ENCODE data around the gene MBD3. TPM values are rescaled to one million over a fixed set of nuclear protein-coding genes. Genes with fewer than 3 reads are reported as not detected.
A peak's percentile ranks its signal among the peaks of the same experiment; 100 is the strongest.
"Not testable (repeated sequence)": the region's sequence is repeated elsewhere in the genome, so short reads cannot be mapped to it uniquely, and the experiment has no call there.

The MBD3 gene
- total and polyA plus RNA-seq, 2 experiments from 2014 or later = 66.6 to 84.5 TPM

GRCh38 chr19:1538978-1539377, 53.7 kb downstream of the MBD3 start:
- DNase-seq (ENCODE audit: low spot score) = peak; percentile 6
- H3K4me2 ChIP-seq = peak overlapping the region; percentile 38
- H3K9me3 ChIP-seq (ENCODE audit: low read depth) = no peaks in the 10 kb centered on the region
- no peaks in the 10 kb centered on the region for H4K20me1 ChIP-seq (ENCODE audit: insufficient read depth, poor library complexity, severe bottlenecking)
- no peak overlapping the region for H3K27ac ChIP-seq
- H2AFZ ChIP-seq = no peak overlapping the region
- WGBS (ENCODE audit: low lambda C conversion rate, missing lambda C conversion rate) = 44% methylated on average over 14 of the region's 15 CpGs
- TF ChIP-seq CTCF (IDR thresholded peaks at IDR 0.05; ENCODE audit: poor library complexity) (no peak), EZH2 (IDR thresholded peaks at IDR 0.05; ENCODE audit: borderline replicate concordance) (no peak), EZH2phosphoT487 (IDR thresholded peaks at IDR 0.05; ENCODE audit: low read depth, severe bottlenecking, unreplicated experiment) (no peak)
- H3K36me3 ChIP-seq (replicated peaks; ENCODE audit: insufficient read depth, low read depth) = no peaks in the 10 kb centered on the region
- peaks cover 9% of the 10 kb centered on the region for H3K4me1 ChIP-seq (ENCODE audit: insufficient read depth)
- no peak overlapping the region for H3K4me3 ChIP-seq
- H3K79me2 ChIP-seq = no peaks in the 10 kb centered on the region
- no peaks in the 10 kb centered on the region for H3K27me3 ChIP-seq
- H3K9me2 ChIP-seq (replicated peaks; ENCODE audit: insufficient read depth) = no peaks in the 10 kb centered on the region

- H3K9me2 ChIP-seq (replicated peaks; ENCODE audit: insufficient read depth); H3K36me3 ChIP-seq (replicated peaks; ENCODE audit: insufficient read depth, low read depth); H3K9me3 ChIP-seq (ENCODE audit: low read depth); DNase-seq (ENCODE audit: low spot score); H2AFZ ChIP-seq; H4K20me1 ChIP-seq (ENCODE audit: insufficient read depth, poor library complexity, severe bottlenecking); H3K4me3 ChIP-seq; H3K27me3 ChIP-seq; H3K27ac ChIP-seq; H3K79me2 ChIP-seq; H3K4me2 ChIP-seq; H3K4me1 ChIP-seq (ENCODE audit: insufficient read depth): not testable (repeated sequence)
- WGBS (ENCODE audit: low lambda C conversion rate, missing lambda C conversion rate) = 95% methylated on average over 7 of the region's 7 CpGs
Measured at GRCh38 chr19:1535699-1536098, 57.0 kb downstream of the MBD3 start.

GRCh38 chr19:1534972-1535371, 57.7 kb downstream of the MBD3 start:
- no peak for TF ChIP-seq EZH2 (IDR thresholded peaks at IDR 0.05; ENCODE audit: borderline replicate concordance)
- no peak for TF ChIP-seq EZH2phosphoT487 (IDR thresholded peaks at IDR 0.05; ENCODE audit: low read depth, severe bottlenecking, unreplicated experiment)
- TF ChIP-seq CTCF (IDR thresholded peaks at IDR 0.05; ENCODE audit: poor library complexity) = no peak

GRCh38 chr19:1533510-1534150, 59.0 kb downstream of the MBD3 start:
- Histone ChIP-seq H3K79me2 (no peaks in the 10 kb centered on the region), H3K4me2 (no peak overlapping the region), H3K9me3 (ENCODE audit: low read depth) (no peaks in the 10 kb centered on the region), H2AFZ (no peak overlapping the region), H3K4me3 (no peak overlapping the region), H3K27me3 (no peaks in the 10 kb centered on the region), H3K27ac (no peak overlapping the region), H3K9me2 (replicated peaks; ENCODE audit: insufficient read depth) (no peaks in the 10 kb centered on the region), H4K20me1 (ENCODE audit: insufficient read depth, poor library complexity, severe bottlenecking) (no peaks in the 10 kb centered on the region), H3K4me1 (ENCODE audit: insufficient read depth) (no peaks in the 10 kb centered on the region), H3K36me3 (replicated peaks; ENCODE audit: insufficient read depth, low read depth) (no peaks in the 10 kb centered on the region)
- TF ChIP-seq EZH2 (IDR thresholded peaks at IDR 0.05; ENCODE audit: borderline replicate concordance) = no peak
- no peak for TF ChIP-seq EZH2phosphoT487 (IDR thresholded peaks at IDR 0.05; ENCODE audit: low read depth, severe bottlenecking, unreplicated experiment)
- no peak for TF ChIP-seq CTCF (IDR thresholded peaks at IDR 0.05; ENCODE audit: poor library complexity)
- DNase-seq (ENCODE audit: low spot score) = no peak
- WGBS (ENCODE audit: low lambda C conversion rate, missing lambda C conversion rate) = 83% methylated on average over 17 of the region's 23 CpGs

More at GRCh38 chr19:1534972-1535371, 57.7 kb downstream of the MBD3 start:
- H2AFZ ChIP-seq = no peak overlapping the region
- H3K36me3 ChIP-seq (replicated peaks; ENCODE audit: insufficient read depth, low read depth) = no peaks in the 10 kb centered on the region
- WGBS (ENCODE audit: low lambda C conversion rate, missing lambda C conversion rate) = 83% methylated on average over 14 of the region's 14 CpGs
- H3K4me1 ChIP-seq (ENCODE audit: insufficient read depth) = peaks cover 4% of the 10 kb centered on the region
- H3K9me2 ChIP-seq (replicated peaks; ENCODE audit: insufficient read depth) = no peaks in the 10 kb centered on the region
- H4K20me1 ChIP-seq (ENCODE audit: insufficient read depth, poor library complexity, severe bottlenecking) = no peaks in the 10 kb centered on the region
- H3K4me2 ChIP-seq = no peak overlapping the region
- DNase-seq (ENCODE audit: low spot score) = no peak
- no peaks in the 10 kb centered on the region for H3K27me3 ChIP-seq
- no peak overlapping the region for H3K27ac ChIP-seq
- H3K4me3 ChIP-seq = no peak overlapping the region
- H3K9me3 ChIP-seq (ENCODE audit: low read depth) = no peaks in the 10 kb centered on the region
- no peaks in the 10 kb centered on the region for H3K79me2 ChIP-seq
